ENCODE data around the gene ZNF423. TPM values are rescaled to one million over a fixed set of nuclear protein-coding genes. Genes with fewer than 3 reads are reported as not detected.

Gene ZNF423
- total and polyA plus RNA-seq, 7 donors = 2.3 to 30.7 (median 14.4) TPM

- intact Hi-C loops (cut with DNase I) = no loop called here
- 70 to 82% (median 77%) methylated on average over 7 of the region's 7 CpGs for WGBS, 3 donors
- no peak for DNase-seq
These were observed 45.0 kb upstream of the ZNF423 start for GRCh38 chr16:49900875-49901274.

GRCh38 chr16:49899991-49900695 is 44.2 kb upstream of the ZNF423 start:
- WGBS, 3 donors = 80 to 85% (median 82%) methylated on average over 8 of the region's 8 CpGs
- intact Hi-C loops (cut with DNase I) = no loop called here
- Histone ChIP-seq H3K27ac (no peak overlapping the region), H3K9me3 (no peaks in the 10 kb centered on the region), H3K4me3 (no peak overlapping the region), H3K36me3 (ENCODE audit: insufficient read depth in 1 of 2, low read depth in 1 of 2) (no peaks in the 10 kb centered on the region), H3K4me1 (no peaks in the 10 kb centered on the region), H3K27me3 (ENCODE audit: insufficient read depth in 3 of 3, low read length in 2 of 3) (no peaks in the 10 kb centered on the region)
- ATAC-seq = no peak
- TF ChIP-seq, protein P1, sequence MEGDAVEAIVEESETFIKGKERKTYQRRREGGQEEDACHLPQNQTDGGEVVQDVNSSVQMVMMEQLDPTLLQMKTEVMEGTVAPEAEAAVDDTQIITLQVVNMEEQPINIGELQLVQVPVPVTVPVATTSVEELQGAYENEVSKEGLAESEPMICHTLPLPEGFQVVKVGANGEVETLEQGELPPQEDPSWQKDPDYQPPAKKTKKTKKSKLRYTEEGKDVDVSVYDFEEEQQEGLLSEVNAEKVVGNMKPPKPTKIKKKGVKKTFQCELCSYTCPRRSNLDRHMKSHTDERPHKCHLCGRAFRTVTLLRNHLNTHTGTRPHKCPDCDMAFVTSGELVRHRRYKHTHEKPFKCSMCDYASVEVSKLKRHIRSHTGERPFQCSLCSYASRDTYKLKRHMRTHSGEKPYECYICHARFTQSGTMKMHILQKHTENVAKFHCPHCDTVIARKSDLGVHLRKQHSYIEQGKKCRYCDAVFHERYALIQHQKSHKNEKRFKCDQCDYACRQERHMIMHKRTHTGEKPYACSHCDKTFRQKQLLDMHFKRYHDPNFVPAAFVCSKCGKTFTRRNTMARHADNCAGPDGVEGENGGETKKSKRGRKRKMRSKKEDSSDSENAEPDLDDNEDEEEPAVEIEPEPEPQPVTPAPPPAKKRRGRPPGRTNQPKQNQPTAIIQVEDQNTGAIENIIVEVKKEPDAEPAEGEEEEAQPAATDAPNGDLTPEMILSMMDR (IDR thresholded peaks at IDR 0.05) = no peak
- no peak for DNase-seq

More at GRCh38 chr16:49900875-49901274, 45.0 kb upstream of the ZNF423 start:
- no peaks in the 10 kb centered on the region for H3K9me3 ChIP-seq
- no peaks in the 10 kb centered on the region for H3K36me3 ChIP-seq (ENCODE audit: insufficient read depth in 1 of 2, low read depth in 1 of 2)
- H3K27ac ChIP-seq = no peak overlapping the region
- no peaks in the 10 kb centered on the region for H3K27me3 ChIP-seq (ENCODE audit: insufficient read depth in 3 of 3, low read length in 2 of 3)
- no peak overlapping the region for H3K4me3 ChIP-seq
- TF ChIP-seq, protein P1 (IDR thresholded peaks at IDR 0.05) = no peak
- no peaks in the 10 kb centered on the region for H3K4me1 ChIP-seq
- ATAC-seq = no peak

DNA sequence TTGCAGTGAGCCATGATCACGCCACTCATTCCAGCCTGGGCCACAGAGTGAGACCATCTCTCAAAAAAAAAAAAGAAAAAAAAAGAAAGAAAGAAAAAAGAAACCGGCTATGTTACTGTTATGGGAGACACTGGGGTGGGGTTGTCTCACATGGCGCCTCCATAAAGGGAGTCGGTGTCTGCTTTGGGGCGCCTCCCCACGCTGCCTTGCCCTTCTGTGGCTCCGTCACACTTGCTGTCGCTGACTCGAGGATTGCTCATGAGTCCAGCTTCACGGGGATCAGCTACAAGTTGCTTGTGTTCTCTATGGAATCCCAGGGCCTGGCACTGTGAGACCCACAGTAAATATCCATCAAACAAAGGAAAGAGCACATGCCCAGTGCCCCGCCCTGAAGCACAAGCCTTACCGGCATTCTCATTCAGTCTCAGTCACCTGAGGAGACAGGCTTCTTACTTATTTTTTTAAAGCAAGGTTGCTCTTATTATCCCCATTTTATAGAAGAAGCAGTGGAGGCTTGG is 40.6 kb upstream of the ZNF423 start:
- H3K4me3 ChIP-seq = no peak overlapping the region
- intact Hi-C loops (cut with DNase I) = no loop called here
- no peaks in the 10 kb centered on the region for H3K9me3 ChIP-seq
- H3K27ac ChIP-seq = no peak overlapping the region
- no peak for DNase-seq
- H3K36me3 ChIP-seq (ENCODE audit: insufficient read depth in 1 of 2, low read depth in 1 of 2) = no peaks in the 10 kb centered on the region
- H3K27me3 ChIP-seq (ENCODE audit: insufficient read depth in 3 of 3, low read length in 2 of 3) = no peaks in the 10 kb centered on the region
- no peak for ATAC-seq
- H3K4me1 ChIP-seq = no peaks in the 10 kb centered on the region
- WGBS, 3 donors = 72 to 83% (median 78%) methylated on average over 12 of the region's 12 CpGs
- TF ChIP-seq, protein P1 (IDR thresholded peaks at IDR 0.05) = no peak

- WGBS, 3 donors = 48 to 52% (median 49%) methylated on average over 5 of the region's 5 CpGs
- TF ChIP-seq, protein P1 (IDR thresholded peaks at IDR 0.05) = peak; percentile 8
- no peak for ATAC-seq
These were observed 35.0 kb upstream of the ZNF423 start for GRCh38 chr16:49890876-49891275.

More at GRCh38 chr16:49890876-49891275, 35.0 kb upstream of the ZNF423 start:
- H3K4me1 ChIP-seq = no peaks in the 10 kb centered on the region
- H3K9me3 ChIP-seq = no peaks in the 10 kb centered on the region
- no peak overlapping the region for H3K27ac ChIP-seq
- no peak for DNase-seq
- no peaks in the 10 kb centered on the region for H3K36me3 ChIP-seq (ENCODE audit: insufficient read depth in 1 of 2, low read depth in 1 of 2)
- H3K27me3 ChIP-seq (ENCODE audit: insufficient read depth in 3 of 3, low read length in 2 of 3) = no peaks in the 10 kb centered on the region
- H3K4me3 ChIP-seq = no peak overlapping the region
- intact Hi-C loops (cut with DNase I) = no loop called here

Measured in psoas muscle (tissue), 8 donors.